Measurements from ENCODE around the gene GYS1.

- TF ChIP-seq CTCF (IDR thresholded peaks at IDR 0.05) (no peak), POLR2A (IDR thresholded peaks at IDR 0.05) (no peak)
Observed at GRCh38 chr19:48968179-48968661, 24.9 kb downstream of the GYS1 start.
